ENCODE data around the gene ZGPAT.
A peak's percentile ranks its signal among the peaks of the same experiment; 100 is the strongest.
"Not testable (repeated sequence)": the region's sequence is repeated elsewhere in the genome, so short reads cannot be mapped to it uniquely, and the experiment has no call there.

ZGPAT gene

DNA sequence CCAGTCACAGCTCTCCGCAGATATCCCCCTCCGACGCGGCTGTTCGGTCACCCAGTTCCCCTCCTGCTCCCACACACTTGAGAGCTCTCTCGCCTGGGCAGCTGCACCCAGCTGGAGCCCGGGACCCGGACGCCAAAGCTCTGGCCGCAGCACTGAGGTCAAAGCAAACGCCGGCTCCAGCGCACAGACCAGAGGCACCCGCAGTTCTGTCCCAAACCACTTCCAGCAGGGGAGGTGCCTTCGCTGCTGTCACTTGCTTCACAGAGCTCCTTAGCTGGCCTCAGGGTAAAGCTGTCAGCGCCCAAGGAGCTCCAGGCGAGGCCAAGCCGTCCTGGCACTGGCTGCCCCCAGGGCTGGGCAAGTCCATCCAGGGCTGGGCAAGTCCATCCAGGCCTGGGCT is 59.6 kb downstream of the ZGPAT start:
- DNase-seq = no peak

DNA sequence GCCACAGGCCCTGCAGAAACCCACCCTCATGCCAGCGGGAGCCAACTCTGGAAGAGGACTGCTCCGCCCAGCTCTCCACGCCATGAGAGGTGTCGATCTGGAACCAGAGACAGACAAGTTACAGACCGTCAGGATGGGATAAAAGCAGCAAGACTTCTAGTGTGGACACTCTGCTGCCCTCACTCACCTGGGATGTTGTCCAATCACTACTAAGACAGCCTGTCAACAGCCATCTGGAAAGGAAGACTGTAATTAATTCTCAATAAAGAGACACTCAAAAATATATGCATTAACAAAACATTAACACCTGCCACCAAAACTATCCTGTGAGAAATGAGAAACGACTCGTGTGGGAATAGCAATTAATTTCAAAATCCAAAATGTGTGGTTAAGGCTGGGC is 60.0 kb downstream of the ZGPAT start:
- no peak for DNase-seq

DNA sequence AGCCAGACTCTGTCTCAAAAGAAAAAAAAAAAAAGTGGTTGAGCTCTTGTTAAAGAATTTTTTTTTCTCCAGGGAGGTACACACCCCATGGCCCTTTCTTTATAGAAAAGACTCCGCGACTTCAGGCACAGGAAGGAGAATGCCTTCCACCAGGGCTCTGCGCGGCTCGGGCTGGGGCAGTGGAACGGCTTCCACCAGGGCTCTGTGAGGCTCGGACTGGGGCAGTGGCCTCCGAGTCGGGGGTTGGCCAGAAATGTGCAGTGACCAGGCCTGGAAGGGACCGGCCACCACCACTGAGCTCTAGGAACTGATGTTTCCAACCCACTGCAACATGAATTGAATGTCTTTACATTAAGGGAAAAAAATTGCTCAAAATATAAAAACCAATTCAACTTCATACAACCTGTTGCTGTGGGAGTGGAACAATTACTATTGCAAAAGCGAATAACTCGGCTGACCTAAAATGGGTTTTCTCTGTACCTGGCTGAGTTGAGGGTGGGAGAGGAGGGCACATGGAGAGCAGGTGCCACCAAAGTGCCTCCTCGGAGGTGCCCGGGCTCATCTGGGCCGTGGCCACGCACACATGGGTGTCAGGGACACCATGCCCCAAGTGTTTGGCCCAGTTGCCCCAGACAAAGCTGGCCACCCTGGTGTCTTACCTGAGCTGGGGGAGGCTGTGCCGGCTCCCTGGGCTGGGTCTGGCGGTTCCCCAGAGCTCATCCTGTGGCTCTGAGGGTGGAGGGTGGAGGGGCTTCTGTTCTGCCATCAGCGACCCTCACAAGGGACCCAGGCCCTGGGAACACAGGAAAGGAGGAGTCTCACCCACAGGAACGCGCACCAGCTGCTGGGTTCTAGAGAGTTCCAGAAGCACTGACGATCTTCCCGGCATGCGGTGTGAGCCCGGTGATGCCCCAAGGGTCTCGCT is 61.0 kb downstream of the ZGPAT start:
- no peak for DNase-seq

DNA sequence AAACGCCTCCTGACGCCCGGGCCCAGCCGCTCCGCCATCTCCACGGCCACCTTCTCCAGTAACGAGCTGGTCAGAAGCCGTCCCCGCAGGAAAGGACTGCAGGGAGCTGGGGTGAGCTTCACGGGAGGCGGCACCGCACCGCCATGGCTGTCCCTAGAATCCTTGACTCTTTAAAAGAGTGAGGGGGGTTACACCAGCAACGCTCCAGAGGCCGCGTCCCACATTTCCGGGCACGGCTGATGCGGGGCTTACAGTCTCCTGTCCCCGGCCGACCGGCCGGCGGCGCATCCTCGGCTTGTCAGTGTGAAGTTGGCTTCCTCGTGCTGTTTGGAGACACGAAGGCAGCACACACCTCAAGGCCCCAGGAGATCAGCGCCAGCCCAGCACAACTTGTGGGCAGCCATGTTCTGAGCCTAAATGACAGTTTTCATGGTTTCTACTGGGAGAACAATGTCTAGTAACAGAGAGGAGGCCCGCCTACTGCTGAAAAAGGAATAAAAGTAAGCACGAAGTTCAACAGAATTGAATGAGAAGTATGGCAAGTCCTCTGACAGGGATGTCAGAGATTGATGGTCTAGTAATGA is 62.1 kb downstream of the ZGPAT start:
- DNase-seq = no peak

DNA sequence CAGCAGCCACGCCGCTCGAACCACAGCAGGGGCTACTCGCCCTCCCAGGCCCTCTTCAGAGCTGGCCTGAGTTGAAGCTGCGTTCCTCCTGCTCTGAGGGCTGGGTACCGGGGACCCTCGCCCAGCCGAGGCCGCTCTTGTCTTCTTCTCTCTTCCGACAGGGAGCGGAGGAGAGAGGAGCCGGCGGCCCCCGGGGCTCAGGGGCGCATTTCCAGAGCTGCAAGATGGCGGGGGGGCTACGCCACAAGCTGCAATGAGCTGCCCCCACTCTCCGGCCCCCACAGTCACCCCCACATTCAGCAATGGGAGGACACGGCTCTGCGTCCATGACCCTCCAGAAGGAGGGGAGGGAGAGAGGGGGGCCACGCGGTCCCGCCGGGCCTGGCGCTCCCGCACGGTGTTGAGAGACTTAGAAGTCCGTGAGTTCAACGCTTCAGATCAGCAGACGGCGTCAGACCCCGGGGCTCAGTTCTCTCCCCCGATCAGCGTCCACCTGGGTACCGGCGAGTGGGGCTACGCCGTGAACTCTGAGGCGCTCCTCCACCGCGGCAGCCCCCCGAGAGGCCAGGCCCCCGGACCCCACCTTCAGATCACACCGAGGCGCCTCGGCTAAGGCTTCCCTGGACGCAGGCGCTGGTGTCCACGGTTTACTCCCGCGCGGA is 63.3 kb downstream of the ZGPAT start:
- DNase-seq = no peak

DNA sequence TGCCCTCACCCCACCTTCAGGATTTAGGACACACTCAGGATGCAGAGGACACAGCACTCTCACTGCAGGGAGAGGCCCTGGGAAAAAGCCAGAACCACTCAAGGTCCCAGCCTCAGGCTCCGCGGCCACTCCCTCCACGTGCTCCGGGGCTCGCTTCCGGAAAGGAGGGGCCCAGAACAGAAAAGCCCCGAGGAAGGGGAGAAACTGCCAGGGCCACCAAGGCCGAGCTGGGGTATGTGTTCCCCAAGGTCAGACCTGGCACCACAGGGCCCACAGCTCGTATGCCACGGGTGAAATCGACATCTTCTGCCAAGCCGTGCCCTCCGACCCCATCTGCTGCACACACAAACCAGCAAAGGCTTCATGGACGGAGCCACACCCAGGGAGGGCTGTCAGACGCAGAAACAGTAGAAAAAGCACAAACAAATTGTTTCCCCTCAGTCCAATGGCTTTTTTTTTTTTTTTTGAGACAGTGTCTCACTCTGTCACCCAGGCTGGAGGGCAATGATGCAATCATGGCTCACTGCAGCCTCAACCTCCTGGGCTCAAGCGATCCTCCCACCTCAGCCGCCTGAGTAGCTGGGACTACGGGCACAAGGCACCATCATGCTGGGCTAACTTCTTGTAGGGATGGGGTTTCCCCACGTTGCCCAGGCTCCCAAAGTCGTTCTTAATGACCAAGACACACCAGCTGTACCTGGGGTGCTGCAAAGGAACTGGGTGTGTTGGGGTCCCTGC is 65.1 kb downstream of the ZGPAT start:
- DNase-seq = no peak

DNA sequence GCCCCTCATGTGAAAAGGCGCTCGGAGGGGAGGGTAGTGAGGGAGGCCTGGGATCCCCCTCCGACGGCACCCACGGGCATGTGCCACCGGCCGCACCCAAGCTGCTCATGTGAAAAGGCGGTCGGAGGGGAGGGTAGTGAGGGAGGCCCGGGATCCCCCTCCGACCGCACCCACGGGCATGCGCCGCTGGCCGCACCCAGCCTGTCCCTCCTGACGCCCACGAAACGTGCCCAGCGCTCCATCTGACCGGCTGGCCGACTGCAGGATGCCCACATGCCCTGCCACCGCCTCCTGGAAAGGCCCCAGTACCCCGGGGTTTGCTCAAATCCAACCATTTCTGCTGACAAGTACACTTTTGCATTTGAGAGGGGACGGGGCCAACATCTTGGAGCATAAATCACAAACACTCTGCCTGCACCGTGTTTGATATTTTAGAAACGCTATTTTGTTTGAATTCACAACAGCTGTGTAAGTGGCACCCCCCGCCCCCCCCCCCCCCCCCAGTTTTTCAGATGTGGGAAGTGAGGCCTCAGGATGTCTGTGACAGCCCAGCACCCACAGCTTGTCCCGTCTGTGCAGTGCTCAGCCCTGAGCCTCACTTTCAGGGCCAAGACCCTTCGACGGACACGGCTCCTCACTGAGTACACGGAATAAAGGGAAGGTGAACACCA is 65.9 kb downstream of the ZGPAT start:
- no peak for DNase-seq

DNA sequence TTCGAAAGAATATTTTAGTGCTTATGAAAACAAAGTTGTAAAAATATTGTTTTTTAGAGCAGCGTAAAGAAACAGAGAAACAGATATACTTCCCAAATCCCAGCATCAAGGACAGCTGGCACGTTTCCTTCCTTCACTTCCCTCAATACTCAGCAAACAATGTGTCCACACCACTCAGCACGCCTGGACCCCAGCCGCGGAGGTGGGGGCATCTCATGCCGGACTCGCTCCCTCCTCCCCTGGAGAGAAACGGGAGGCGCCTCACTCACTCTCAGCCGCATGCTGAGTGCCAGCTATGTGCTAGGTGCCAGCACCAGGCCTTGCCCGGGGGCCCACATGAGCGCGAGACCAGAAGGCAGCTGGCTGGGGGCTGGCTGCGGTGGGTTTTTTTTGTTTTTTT is 66.5 kb downstream of the ZGPAT start:
- DNase-seq = no peak

DNA sequence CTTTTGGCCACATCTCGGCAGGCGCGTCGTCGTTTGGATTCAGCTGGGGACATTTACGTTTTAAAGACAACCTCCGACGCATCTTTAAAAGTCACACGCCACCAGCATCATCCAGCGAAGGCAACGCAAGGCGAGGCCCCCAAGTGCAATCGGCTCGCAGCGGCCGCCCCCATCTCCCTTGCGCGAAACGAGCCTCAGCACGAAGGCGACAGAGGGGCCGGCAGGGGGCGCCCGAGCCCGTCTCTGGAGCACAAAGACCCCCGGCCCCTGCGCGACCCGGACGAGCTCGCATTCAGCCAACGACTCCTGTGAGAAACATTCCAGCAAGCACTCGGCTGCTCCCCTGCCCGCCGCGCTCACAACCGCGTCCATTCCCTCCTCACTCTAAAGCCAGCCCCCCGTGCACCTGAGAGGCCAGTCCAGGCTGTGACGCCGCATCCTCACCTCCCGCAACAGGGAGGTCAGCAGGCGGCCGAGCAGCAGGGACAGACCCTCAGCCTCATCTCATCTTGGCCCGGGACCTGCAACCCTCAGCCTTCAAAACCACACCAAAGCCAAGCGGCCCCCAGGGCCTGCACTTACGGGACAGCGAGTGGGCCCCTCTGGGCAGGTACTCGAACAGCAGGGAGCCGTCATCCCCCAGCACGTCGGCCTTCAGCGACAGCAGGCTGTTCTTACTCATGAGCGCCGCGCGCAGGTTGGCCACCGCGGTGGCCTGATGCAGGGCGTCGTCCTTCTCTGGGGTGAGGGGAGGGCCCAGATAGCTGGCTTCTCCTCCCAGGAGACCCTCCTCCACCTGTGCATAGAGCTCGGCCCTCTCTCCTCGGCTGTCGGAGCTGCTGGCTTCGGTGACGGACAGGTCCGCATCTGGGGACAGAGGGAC is 67.5 kb downstream of the ZGPAT start:
- no peak for DNase-seq

DNA sequence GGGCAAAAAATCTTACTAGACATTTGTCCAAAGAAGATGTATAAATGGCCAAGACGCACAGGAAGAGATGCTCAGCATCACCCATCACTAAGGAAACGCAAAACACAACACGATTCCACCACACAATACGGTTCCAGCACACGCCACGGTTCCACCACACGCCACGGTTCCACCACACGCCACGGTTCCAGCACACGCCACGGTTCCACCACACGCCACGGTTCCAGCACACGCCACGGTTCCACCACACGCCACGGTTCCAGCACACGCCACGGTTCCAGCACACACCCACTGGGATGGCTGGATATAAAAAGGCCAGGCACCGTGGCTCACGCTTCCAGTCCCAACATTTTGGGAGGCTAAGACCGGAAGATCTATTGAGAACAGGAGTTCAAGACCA is 69.0 kb downstream of the ZGPAT start:
- not testable (repeated sequence) for DNase-seq

DNA sequence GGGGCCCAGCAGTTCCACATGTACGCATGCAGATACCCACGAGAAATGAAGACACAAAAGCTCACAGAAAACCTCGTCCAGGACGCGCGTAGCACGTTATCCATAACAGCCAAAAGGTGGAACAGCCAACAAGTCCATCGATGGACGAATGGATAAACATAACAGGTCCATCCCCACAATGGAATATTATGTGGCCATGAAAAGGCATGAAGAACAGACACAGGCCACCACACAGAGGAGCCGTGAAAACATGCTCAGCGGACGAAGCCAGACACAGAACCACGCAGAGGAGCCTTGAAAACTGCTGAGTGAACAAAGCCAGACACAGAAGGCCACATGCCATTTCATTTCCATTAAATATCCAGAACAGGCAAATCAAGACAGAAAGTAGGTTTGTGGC is 69.8 kb downstream of the ZGPAT start:
- DNase-seq = no peak

DNA sequence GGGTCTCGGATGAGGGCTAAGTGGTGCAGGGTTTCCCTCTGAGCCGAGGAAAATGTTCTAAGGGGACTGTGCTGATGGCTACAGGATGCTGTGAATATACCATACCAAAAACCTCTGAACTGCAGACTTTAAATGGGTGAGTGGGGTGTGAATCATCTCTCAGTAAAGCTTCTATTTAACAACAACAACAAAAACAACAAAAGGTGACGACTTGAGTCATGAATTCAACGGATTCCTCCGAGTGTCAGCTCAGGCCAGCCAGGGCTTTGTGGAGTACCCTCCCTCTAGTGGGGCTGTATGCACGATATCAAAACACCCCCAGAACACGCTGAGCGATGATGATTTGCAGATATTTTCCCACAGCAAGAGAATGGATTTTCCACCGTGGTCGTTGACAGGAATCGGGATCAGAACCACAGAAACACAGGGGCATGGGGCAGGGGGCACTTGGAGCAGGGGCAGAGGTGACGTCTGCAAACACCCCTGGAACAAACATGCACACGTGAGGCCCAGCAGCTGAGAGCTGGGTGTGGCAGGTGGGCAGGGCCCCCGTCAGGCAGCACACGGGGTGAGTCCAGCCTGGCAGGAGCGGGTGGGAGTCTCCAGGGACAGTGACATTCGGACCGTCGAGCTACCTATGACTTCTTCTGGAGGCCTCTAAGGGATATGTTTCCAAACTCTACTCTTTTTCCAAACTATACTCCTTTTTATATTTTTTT is 70.4 kb downstream of the ZGPAT start:
- DNase-seq = no peak

DNA sequence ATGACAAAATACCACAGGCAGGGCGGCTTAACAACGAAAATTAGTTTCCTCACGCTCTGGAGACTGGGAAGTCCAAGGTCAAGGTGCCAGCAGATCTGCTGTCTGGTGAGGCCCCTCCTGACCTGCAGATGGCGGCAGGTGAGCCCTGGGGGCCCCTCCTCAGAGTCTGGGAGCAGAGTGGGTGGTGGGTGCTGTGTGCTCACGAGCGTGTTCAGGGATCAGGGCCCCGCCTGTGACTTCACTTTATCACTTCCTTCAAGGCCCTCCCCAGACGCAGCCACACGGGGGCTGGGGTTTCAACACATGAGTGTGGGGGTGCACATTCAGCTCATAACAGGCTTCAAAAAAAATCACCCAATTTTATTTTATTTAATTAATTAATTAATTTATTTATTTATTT is 71.0 kb downstream of the ZGPAT start:
- DNase-seq = no peak

DNA sequence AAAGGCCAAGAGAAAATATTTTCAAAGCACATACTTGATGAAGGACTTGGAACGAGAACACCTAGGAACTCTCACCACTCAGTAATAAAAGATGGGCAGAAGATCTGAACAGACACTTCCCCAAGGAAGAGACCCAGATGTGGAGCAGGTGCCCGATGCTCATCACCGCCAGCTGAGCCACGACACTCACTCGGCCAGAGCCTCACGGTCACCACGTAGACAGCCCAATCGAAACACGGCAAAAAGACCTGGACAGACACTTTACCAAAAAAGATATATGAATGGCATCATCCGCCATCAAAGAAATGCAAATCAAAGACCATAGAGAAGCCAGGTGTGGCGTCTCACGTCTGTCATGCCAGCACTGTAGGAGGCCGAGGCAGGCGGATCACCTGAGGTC is 73.3 kb downstream of the ZGPAT start:
- DNase-seq = no peak

DNA sequence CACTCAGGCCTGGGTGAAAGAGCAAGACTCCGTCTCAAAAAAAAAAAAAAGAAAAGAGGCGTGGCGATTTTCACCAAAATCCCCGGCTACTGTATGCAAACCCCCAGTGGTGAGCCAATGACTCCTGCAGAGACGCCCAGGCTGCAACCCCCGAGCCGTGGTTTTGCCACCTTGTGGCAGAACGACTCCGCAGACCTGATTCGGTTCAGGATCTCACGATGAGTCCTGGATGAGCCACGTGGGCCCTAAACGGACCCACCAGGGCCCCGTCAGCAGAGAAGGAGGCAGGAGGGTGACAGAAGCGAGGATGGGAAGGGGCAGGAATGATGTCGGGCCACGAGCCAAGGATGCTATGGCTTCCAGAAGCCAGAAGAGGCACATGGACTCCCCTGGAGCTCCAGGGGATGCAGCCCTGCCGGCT is 74.2 kb downstream of the ZGPAT start:
- DNase-seq = no peak

DNA sequence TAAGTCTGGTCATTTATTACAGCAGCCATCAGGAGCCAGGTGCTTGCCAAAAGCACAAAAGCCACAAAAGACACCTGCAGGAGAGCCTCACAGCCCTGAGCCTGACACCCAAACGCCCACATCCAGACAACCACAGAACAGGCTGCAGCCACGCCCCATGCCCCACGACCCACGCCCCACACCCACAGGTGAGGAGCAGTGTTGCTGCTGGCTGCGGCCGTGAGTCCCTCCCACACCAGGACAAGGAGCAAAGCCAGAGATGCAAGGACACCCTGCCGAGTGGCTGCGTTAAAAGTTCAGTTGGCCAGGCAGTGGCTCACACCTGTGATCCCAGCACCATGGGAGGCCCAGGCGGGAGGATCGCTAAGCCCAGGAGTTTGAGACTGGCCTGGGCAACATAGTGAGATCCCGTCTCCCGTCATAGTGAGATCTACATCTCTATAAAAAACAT is 74.7 kb downstream of the ZGPAT start:
- no peak for DNase-seq

DNA sequence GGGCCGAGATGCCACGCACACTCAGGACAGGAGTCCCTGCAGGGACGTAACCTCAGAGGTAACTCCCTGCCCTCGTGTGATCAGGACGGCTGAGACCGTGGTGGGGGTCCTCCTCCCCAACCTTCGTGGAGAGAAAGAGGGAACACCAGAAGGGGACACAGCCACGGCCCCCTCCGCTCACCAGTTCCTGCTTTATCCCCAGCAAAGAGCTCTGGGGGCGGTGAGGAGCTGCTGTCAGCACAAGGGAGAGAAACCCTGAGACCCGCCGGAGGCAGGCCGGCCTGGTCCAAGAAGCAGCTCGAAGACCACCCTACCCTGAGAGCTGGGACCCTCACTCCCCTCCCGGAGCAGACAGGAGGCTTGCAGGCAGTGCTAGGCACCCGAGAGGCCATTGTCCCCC is 76.1 kb downstream of the ZGPAT start:
- DNase-seq = no peak

DNA sequence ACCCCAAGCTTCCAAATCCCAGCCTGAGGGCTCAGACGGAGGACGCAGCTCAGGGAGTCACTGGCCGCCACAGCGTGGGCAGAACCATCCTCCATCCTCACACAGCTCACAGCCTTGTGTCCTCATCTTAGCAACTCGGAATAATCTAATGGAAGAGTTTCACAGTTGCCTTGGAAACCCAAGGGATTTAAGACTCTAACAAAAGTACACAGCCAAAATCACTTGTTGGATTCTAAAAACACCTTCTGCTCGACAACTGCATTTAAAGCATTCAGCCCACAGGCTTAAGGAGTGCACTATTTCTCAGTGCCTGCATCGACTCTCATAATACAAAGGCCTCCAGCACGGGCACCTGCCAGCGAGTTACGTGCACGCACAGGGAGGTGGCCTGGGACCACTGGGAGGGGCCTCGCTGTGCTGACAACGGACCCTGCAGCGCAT is 77.9 kb downstream of the ZGPAT start:
- DNase-seq = peak; percentile 51
